Activated B cell treated with CpG ODN at 0.5 μM for 24 hours (primary cell): Measurements from ENCODE around the gene SNX3. TPM values are rescaled to one million over a fixed set of nuclear protein-coding genes. Genes with fewer than 3 reads are reported as not detected.
"Not testable (repeated sequence)": the region's sequence is repeated elsewhere in the genome, so short reads cannot be mapped to it uniquely, and the experiment has no call there.

ENCODE experiments used
- ATAC-seq: fragments of 200-7000 bp; cut with Tn5 transposase; one replicate; pipeline ENCODE4 v1.10.0; 2021; ENCODE audit warnings: low read depth, mild to moderate bottlenecking, moderate library complexity
- CTCF ChIA-PET: fragments of 350-600 bp; sonication (Branson Sonifier 250); formaldehyde crosslinking; loops from one replicate; lab custom pipeline; 2021; ENCODE audit warnings: antibody characterized with exemption; lab: Charles Lee
- POLR2A ChIA-PET: fragments of 350-600 bp; sonication (Branson Sonifier 250); formaldehyde crosslinking; loops from one replicate; lab custom pipeline; 2021; ENCODE audit warnings: antibody characterized with exemption; lab: Charles Lee
- DNase-seq: peaks from one replicate; pipeline ENCODE4 v3.0.0; 2022
- H3K27ac Mint-ChIP-seq: one replicate; pipeline ENCODE4 v1.8.0; 2020; ENCODE audit warnings: mixed read lengths
- H3K27me3 Mint-ChIP-seq: one replicate; pipeline ENCODE4 v1.8.0; 2021; ENCODE audit warnings: mixed read lengths
- H3K36me3 Mint-ChIP-seq: one replicate; pipeline ENCODE4 v1.8.0; 2021; ENCODE audit warnings: low read depth, mixed read lengths
- H3K4me1 Mint-ChIP-seq: one replicate; pipeline ENCODE4 v1.8.0; 2021; ENCODE audit warnings: mixed read lengths
- H3K4me3 Mint-ChIP-seq: one replicate; pipeline ENCODE4 v1.8.0; 2020; ENCODE audit warnings: mild to moderate bottlenecking, mixed read lengths
- H3K9me3 Mint-ChIP-seq: one replicate; pipeline ENCODE4 v1.8.0; 2020; ENCODE audit warnings: mixed read lengths
- intact Hi-C: fragments of 100-400 bp; cut with micrococcal nuclease; formaldehyde crosslinking; loops from one replicate; pipeline ENCODE4 v1.15.1; 2024
- total RNA-seq: library from RNA; stranded (reverse); gene quantifications from 2 replicates; pipeline ENCODE4 v1.2.3, GENCODE V29; 2022
- TF ChIP-seq, protein P1 (sequence below): fragments of 200-600 bp; IDR thresholded peaks from one replicate; pipeline ENCODE4 v1.8.0; 2022; ENCODE audit warnings: antibody characterized with exemption, mild to moderate bottlenecking

The SNX3 gene
- total RNA-seq = 121 and 133 TPM in 2 replicates

DNA sequence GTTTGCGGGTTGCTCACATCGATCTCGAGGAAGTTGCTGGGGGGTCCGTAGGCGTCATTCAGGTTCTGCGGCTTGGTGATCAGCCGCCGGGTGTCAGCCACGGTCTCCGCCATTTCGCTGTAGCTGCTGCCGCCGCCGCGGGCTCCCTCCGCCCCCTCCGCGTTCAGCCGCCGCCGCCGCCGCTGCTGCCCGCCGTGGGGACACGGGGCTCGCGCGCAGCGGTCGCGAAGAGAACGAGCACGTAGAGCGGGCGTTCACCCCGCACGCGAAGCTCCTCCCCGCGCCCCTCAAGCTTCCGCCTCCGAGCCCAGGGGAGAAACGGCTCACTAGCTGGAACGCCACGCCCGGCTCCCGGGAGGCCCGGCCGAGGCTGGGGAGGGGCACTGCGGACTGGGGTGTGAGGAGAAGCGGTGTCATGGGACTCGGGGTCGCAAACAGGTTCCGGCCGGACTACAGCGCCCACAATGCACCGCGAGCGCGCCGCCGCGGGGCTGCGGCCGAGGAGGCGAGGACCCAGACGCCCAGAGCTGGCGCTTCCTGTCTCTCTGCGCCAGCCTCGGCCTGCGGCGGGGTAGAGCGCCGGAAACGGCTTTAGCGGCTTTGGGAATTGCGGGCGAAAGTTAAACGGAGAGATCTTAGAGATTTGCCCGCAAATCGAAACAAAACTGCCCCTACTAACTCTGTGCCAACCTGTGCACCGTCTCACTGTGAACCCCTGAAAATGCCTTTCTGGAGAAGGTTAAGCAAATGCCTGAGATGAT is at the start of gene SNX3:
TSS of gene SNX3 (minus strand) at position 232 of the 761 bp plus-strand sequence. CDS start at position 113, 119 bp downstream.
- CTCF ChIA-PET = interaction anchor here (0.8 to 2.1 kb wide), 5 partner anchors 34 to 231 kb away, joined by 3 to 16 read pairs (median 6); partner anchors contain the start of gene AFG1L
- DNase-seq = peak; percentile 98
- peaks cover 43% of the 10 kb centered on the region for H3K4me1 Mint-ChIP-seq
- TF ChIP-seq, protein P1, sequence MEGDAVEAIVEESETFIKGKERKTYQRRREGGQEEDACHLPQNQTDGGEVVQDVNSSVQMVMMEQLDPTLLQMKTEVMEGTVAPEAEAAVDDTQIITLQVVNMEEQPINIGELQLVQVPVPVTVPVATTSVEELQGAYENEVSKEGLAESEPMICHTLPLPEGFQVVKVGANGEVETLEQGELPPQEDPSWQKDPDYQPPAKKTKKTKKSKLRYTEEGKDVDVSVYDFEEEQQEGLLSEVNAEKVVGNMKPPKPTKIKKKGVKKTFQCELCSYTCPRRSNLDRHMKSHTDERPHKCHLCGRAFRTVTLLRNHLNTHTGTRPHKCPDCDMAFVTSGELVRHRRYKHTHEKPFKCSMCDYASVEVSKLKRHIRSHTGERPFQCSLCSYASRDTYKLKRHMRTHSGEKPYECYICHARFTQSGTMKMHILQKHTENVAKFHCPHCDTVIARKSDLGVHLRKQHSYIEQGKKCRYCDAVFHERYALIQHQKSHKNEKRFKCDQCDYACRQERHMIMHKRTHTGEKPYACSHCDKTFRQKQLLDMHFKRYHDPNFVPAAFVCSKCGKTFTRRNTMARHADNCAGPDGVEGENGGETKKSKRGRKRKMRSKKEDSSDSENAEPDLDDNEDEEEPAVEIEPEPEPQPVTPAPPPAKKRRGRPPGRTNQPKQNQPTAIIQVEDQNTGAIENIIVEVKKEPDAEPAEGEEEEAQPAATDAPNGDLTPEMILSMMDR = no peak
- peaks cover 19% of the 10 kb centered on the region for H3K36me3 Mint-ChIP-seq
- intact Hi-C loops = loop anchor here (1.0 to 10.0 kb wide), 13 partner anchors 14 to 1121 kb away; partner anchors contain the start of genes AFG1L, ARMC2, CD164 and CEP57L1
- H3K4me3 Mint-ChIP-seq = peak within 1 kb of the TSS; percentile 93
- POLR2A ChIA-PET = interaction anchor here (0.6 to 4.2 kb wide), 28 partner anchors 10 to 1935 kb away, joined by 3 to 102 read pairs (median 4); partner anchors contain the start of genes AFG1L, ATG5, CEP57L1 and OSTM1
- H3K27ac Mint-ChIP-seq = peak within 1 kb of the TSS; percentile 98
- no peaks in the 10 kb centered on the region for H3K9me3 Mint-ChIP-seq
- H3K27me3 Mint-ChIP-seq = no peaks in the 10 kb centered on the region
- peak; percentile 92 for ATAC-seq

DNA sequence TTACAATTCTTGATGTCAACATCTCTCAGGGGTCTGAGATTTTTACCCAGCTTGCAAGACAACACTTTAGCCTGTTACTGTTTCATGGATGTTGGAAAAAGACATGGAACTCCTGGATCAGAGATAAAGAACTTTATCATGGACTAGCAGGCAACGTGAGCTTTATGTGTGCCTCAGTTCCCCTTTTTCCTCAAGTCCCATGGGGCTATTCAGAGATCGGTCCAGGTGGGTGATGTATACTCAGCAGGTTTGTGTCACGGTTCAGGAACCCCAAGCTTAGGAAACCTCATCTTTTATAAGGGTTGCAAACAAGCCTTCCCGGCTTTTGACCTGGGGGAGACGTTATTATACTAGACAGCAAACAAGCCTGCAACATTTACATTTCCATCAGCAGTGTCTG is 49.0 kb upstream of the SNX3 start:
- H3K27me3 Mint-ChIP-seq = no peaks in the 10 kb centered on the region
- DNase-seq (no peak), ATAC-seq (no peak)
- POLR2A ChIA-PET = interaction anchor here (1.5 to 3.6 kb wide), 2 partner anchors 14 to 48 kb away, joined by 6 to 20 read pairs; partner anchors contain the start of genes AFG1L and SNX3
- TF ChIP-seq, protein P1 = no peak
- peaks cover 18% of the 10 kb centered on the region for H3K4me1 Mint-ChIP-seq
- CTCF ChIA-PET = interaction anchor here (1.0 kb wide), 1 partner anchor 60 kb away, joined by 3 read pairs; no protein-coding TSS in a partner anchor
- no peak overlapping the region for H3K4me3 Mint-ChIP-seq
- H3K36me3 Mint-ChIP-seq = no peaks in the 10 kb centered on the region
- intact Hi-C loops = no loop called here
- no peak overlapping the region for H3K27ac Mint-ChIP-seq
- no peaks in the 10 kb centered on the region for H3K9me3 Mint-ChIP-seq

DNA sequence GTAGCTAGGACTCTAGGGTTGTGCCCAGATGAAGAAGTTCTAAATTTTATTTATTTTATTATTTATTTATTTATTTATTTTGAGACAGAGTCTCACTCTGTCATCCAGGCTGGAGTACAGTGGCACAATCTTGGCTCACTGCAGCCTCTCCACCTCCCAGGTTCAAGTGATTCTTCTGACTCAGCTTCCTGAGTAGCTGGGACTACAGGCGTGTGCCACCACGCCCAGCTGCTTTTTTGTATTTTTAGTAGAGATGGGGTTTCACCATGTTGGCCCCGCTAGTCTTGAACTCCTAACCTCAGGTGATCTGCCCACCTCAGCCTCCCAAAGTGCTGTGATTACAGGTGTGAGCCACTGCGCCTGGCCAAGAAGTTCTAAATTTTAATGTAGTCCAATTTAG is 47.8 kb upstream of the SNX3 start:
- H3K9me3 Mint-ChIP-seq, H3K4me3 Mint-ChIP-seq, H3K27me3 Mint-ChIP-seq, ATAC-seq, H3K36me3 Mint-ChIP-seq, DNase-seq, CTCF ChIA-PET, intact Hi-C loops: not testable (repeated sequence)
- Mint-ChIP-seq H3K27ac (peak overlapping the region; percentile 12), H3K4me1 (peaks cover 15% of the 10 kb centered on the region)
- POLR2A ChIA-PET = interaction anchor here (1.5 to 3.6 kb wide), 2 partner anchors 13 to 47 kb away, joined by 6 to 20 read pairs; partner anchors contain the start of genes AFG1L and SNX3

DNA sequence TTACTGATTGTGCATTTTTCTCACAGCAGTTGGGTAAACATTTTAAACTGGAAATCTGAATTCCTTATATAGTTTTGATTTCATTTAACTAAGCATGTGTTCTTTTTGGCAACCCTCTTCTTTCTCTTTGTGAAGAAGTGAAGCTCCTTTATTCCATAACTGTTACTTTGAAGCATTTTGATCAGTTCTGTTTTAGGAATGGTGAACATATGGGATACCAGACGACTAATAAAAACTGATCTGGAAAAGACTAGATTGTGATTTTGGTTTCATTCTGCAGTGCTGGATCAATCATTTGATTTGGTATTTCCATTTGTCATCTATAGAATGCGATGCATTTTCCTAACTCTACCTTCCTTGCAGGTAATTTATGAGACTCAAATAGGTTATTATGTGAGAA is 43.8 kb upstream of the SNX3 start:
- no peaks in the 10 kb centered on the region for H3K36me3 Mint-ChIP-seq
- intact Hi-C loops = no loop called here
- no peak for DNase-seq
- TF ChIP-seq, protein P1 = no peak
- H3K27me3 Mint-ChIP-seq = no peaks in the 10 kb centered on the region
- H3K4me3 Mint-ChIP-seq = no peak overlapping the region
- peaks cover 8% of the 10 kb centered on the region for H3K4me1 Mint-ChIP-seq
- H3K27ac Mint-ChIP-seq = no peak overlapping the region
- ChIA-PET POLR2A (no interaction called here), CTCF (no interaction called here)
- ATAC-seq = no peak
- H3K9me3 Mint-ChIP-seq = no peaks in the 10 kb centered on the region

DNA sequence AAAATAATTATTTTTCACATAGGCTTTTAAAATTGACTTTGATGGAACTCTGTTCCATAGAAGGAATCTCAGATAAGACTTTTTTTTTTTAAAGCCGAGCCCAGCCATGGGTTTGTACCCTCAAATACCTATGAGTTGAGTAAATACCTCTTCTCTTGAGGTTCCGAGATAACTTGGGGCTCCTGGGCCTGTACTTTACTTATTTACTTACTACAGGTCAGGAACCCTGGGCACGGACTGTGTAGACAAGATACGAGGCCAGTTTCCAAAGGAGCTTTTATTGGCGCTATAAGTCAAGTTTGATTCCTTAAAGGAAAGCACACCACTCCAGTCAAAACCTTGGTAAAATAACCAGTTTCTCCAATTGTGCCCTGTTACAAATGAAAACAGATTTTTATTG is 41.5 kb upstream of the SNX3 start:
- H3K9me3 Mint-ChIP-seq = no peaks in the 10 kb centered on the region
- no peak overlapping the region for H3K4me3 Mint-ChIP-seq
- TF ChIP-seq, protein P1 = no peak
- ChIA-PET POLR2A (no interaction called here), CTCF (interaction anchor here (1.0 kb wide), 1 partner anchor 134 kb away, joined by 3 read pairs; no protein-coding TSS in a partner anchor)
- intact Hi-C loops = no loop called here
- DNase-seq (no peak), ATAC-seq (no peak)
- peaks cover 10% of the 10 kb centered on the region for H3K4me1 Mint-ChIP-seq
- no peak overlapping the region for H3K27ac Mint-ChIP-seq
- H3K36me3 Mint-ChIP-seq = no peaks in the 10 kb centered on the region
- no peaks in the 10 kb centered on the region for H3K27me3 Mint-ChIP-seq
